WI38 (cell line): Measurements from ENCODE around the gene CNIH3.

Experiments used
- H3K4me3 ChIP-seq: 2 replicates; pipeline ENCODE4 v1.5.1; 2011; ENCODE audit warnings: low read depth, mild to moderate bottlenecking, control low read depth, low read length
- CTCF ChIP-seq: IDR thresholded peaks from 2 replicates; pipeline ENCODE4 v1.5.1; 2012; ENCODE audit warnings: low read depth, mild to moderate bottlenecking, control low read depth, low read length

CNIH3 gene

GRCh38 chr1:224665016-224665415 is 48.9 kb downstream of the CNIH3 start:
- H3K4me3 ChIP-seq: no peak overlapping the region
- TF ChIP-seq CTCF: no peak

- TF ChIP-seq CTCF: no peak
- no peak overlapping the region for H3K4me3 ChIP-seq
These were observed 50.0 kb downstream of the CNIH3 start for GRCh38 chr1:224666078-224666477.

GRCh38 chr1:224666913-224667312 is 50.8 kb downstream of the CNIH3 start:
- H3K4me3 ChIP-seq: no peak overlapping the region
- TF ChIP-seq CTCF: no peak

- TF ChIP-seq CTCF: no peak
- H3K4me3 ChIP-seq: no peak overlapping the region
These were observed 52.9 kb downstream of the CNIH3 start for GRCh38 chr1:224668984-224669383.

GRCh38 chr1:224669403-224669802 is 53.3 kb downstream of the CNIH3 start:
- no peak overlapping the region for H3K4me3 ChIP-seq
- TF ChIP-seq CTCF: no peak

- TF ChIP-seq CTCF: no peak
- no peak overlapping the region for H3K4me3 ChIP-seq
These were observed 54.4 kb downstream of the CNIH3 start for GRCh38 chr1:224670506-224670905.

- no peak for TF ChIP-seq CTCF
- no peak overlapping the region for H3K4me3 ChIP-seq
These were observed 55.0 kb downstream of the CNIH3 start for GRCh38 chr1:224671076-224671475.

GRCh38 chr1:224673141-224673540 is 57.0 kb downstream of the CNIH3 start:
- no peak for TF ChIP-seq CTCF
- H3K4me3 ChIP-seq: no peak overlapping the region
